Medulla oblongata (tissue), 1 donor: ENCODE results near the gene FOXQ1.
"Not testable (repeated sequence)": the region's sequence is repeated elsewhere in the genome, so short reads cannot be mapped to it uniquely, and the experiment has no call there.

ENCODE experiments used
- DNase-seq: peaks from one replicate; pipeline ENCODE4 v3.0.0-alpha.2; 2015; ENCODE audit errors: extremely low spot score

The FOXQ1 gene

GRCh38 chr6:1321738-1322137 is 9.8 kb downstream of the FOXQ1 start:
- no peak for DNase-seq

DNA sequence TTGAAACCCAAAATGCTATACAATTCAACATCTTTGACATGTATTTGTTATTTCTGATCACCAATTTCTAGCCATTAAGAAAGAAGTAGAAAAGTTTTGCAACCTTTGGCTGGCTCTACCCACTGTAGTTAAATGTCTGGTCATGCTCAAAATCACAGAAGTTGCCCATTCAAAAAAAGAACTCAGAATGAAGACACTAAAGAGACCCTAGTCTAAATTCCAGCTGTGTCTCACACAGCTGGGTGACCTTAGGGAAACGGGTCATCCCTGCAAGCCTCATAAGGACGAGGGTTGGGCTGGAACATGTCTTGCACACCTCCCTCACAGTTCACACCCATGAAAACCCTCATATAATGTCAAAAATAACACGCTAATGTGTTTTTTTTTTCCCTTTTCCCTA is 10.3 kb downstream of the FOXQ1 start:
- DNase-seq: no peak

DNA sequence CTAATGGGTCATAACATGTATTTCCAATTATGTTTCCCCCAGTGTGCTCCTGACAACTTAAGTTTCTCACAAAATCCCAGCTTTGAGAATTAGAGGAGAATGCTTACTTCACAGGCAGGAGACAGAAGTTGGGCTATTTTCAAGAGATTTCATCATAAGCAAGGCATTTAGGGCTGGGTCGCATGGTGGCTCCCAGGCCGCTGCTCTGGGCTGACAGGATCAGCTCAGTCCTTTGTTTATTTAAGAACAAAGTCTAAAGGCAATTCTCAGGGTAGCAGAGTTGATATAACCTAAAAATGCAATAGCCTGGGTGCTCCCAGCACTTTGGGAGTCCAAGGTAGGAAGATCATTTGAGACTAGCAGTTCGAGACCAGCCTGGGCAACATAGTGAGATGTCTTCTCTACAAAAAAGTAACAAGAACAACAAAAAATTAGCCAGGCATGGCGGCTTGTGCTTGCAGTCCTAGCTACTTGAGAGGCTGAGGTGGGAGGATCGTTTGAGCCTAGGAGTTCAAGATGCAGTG is 10.9 kb downstream of the FOXQ1 start:
- no peak for DNase-seq

DNA sequence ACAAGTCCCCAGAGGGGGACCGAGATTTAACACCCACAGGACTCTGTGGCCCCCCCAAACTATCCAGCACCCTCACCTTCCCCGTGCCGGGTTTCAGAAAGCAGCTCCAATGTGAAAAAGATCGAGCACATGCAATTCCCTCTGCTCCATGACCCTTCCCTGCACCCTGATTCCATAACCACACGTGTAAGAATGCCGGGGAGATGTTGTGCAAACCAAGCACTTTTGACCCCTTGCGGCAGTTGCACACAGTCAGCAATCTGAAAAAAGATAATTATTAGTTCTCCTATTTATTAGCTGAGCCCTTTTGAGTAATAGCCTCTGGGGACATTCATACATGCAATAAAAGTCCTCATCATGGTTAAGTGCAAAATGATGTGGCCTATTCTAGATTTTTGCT is 13.0 kb downstream of the FOXQ1 start:
- no peak for DNase-seq

- DNase-seq: no peak
These were observed 13.8 kb downstream of the FOXQ1 start for GRCh38 chr6:1325461-1326309.

- DNase-seq: no peak
These were observed 14.7 kb downstream of the FOXQ1 start for GRCh38 chr6:1326535-1327121.

GRCh38 chr6:1327630-1328029 is 15.7 kb downstream of the FOXQ1 start:
- DNase-seq: no peak

DNA sequence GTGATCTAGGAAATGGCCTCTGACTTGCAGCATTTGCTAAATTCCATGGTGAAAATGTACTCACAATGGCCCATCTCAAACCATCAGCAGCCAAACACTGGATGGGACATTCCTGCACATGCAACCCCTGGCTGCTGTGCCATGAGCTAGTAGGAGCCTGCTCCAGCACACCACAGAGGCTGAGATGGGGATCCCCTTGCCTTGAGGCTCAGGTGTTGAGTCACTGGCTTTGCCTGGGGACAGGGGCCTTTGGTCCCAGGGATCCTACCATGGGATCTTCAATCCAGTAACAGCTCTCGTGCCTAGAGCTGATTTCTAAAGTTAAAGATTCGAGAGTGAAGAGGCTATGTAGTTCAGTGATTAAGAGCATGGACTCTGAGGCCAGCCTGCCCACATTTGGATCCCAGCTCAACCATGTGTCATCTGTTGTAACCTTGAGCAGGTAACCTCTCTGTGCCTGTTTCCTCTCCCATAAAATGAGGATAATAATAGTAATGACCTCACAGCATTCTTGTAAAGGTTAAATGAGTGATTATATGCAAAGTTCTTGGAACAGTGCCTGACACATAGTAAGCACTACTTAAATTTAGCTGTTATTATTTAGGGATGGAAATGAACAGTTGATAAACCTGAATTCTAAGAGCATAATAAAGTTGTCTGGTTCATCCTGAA is 16.4 kb downstream of the FOXQ1 start:
- no peak for DNase-seq

DNA sequence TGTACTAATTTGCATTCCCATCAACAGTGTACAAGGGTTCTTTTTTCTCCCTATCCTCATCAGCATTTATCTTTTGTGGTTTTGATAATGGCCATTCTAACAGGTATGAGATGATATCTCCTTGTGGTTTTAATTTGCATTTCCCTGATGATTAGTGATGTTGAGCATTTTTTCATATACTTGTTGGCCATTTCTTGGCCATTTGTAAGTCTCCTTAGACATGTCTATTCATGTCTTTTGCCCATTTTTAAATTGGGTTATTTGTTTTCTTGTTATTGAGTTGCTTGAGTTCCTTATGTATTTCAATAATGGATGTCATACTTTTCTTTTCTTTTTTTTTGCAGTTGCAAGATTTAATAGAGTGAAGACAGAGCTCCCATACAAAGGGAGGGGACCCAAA is 17.8 kb downstream of the FOXQ1 start:
- DNase-seq: no peak

DNA sequence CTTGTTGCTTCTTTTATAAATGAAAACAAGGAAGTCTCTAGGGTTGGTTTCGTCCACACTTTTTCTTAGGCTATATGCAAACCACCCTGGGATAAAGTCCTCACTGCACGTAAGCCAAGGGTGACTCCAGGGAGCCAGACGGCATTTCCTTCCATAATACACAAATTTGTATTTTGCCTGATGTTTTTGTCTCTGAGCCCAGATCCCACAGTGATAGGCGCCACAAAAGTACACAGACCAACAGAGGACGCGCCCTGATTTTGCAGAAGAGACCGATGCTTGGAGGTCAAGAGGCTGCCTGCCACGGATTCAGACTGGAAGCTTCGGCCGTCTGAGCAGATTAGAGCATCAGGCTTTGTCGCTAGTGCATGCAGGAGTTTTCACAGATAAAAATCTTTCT is 22.8 kb downstream of the FOXQ1 start:
- no peak for DNase-seq

GRCh38 chr6:1335367-1336037 is 23.6 kb downstream of the FOXQ1 start:
- no peak for DNase-seq

GRCh38 chr6:1336246-1336843 is 24.4 kb downstream of the FOXQ1 start:
- DNase-seq: no peak

GRCh38 chr6:1337791-1338190 is 25.9 kb downstream of the FOXQ1 start:
- DNase-seq: no peak

DNA sequence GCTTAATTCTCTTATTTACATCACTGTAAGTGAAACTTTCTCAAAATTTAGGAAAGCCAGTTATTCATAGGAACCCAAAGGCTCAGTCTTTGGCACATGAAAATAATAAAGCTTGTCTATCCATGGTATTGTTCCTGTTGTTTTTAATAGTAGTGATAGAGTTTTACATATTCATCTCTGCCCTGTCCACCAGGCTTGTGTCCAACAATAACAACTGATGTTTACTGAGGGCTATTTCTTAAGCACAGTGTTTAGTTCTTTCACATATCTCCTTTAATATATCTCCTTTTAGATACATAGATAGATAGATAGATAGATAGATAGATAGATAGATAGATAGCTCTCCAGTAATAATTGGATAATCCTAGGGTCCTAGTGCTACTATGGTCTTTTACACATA is 34.2 kb downstream of the FOXQ1 start:
- no peak for DNase-seq

- no peak for DNase-seq
These were observed 34.7 kb downstream of the FOXQ1 start for GRCh38 chr6:1346558-1347091.

DNA sequence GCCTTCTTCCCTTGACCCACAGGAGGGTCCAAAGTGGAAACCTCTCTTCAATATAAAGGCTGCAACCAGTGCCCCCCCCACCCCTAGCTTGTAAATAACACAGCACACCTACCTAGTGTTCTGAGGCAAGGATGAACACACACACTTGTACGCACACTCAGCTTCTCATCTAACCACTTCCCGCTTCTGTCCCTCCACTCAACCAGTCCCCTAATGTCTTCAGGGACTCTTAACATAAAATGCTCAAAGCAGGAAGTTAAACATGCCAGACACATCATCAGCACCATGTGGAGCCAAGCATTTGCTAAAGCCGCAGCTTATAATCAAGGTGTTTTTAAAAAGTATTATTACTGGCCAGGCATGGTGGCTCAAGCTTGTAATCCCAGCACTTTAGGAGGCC is 35.3 kb downstream of the FOXQ1 start:
- no peak for DNase-seq

DNA sequence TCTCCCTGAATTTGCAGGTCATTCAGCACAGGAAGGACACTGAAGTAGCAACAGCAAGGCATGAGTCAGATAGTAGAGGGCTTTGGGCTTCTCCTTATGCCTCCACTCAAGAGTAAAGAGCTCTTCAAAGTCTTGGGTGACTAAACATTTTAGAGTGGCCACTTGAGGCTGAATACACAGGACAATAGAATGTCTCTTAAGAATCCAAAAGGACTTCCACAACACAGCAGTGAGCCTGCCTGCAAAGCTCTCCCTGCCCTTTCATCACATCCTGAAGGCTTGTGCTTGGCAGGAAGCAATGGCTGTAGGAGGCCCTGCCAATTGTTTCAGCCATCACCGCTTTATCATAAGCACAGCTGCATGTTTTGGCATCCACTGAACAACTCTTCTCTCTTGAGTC is 36.8 kb downstream of the FOXQ1 start:
- no peak for DNase-seq

- no peak for DNase-seq
These were observed 37.8 kb downstream of the FOXQ1 start for GRCh38 chr6:1349655-1350054.

DNA sequence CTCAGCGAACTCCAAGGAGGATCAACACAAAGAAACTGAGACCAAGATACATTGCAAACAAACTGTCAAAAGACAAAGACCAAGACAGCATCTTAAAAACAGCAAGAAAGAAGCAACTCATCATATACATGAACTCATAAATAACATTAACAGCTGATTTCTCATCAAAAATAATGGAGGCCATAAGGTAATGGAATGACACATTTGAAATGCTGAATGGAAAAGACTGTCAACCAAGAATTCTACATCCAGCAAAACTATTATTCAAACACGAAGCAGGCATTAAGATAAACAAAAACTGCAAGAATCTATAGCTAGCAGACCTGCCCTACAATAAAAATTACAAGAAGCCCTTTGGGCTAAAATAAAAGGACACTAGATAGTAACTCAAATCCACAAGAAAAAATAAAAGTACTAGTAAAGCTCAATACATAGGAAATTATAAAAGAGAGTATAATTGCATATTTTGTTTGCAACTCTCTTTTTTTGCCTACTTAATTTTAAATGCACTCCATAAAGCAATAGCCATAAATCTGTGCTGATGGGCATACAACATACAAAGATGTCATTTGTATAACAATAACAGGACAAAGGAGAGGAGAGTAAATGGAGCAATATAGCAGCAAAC is 39.6 kb downstream of the FOXQ1 start:
- no peak for DNase-seq

- not testable (repeated sequence) for DNase-seq
These were observed 43.2 kb downstream of the FOXQ1 start for GRCh38 chr6:1355068-1355467.

GRCh38 chr6:1361717-1362116 is 49.8 kb downstream of the FOXQ1 start:
- DNase-seq: not testable (repeated sequence)
